Vagina (tissue), 2 donors: ENCODE measurements around the gene SDC3.

Source experiments
- POLR2A ChIP-seq, 2 donors: fragments of 450-650 bp; IDR thresholded peaks; one replicate each; pipeline ENCODE4 v1.6.1; 2017; ENCODE audit warnings: antibody characterized with exemption in 2 of 2, mild to moderate bottlenecking in 2 of 2, moderate library complexity in 2 of 2
- POLR2AphosphoS5 ChIP-seq, 2 donors: sonication (generic); formaldehyde crosslinking; IDR thresholded peaks; one replicate each; pipeline ENCODE4 v1.9.0; 2017; ENCODE audit warnings: antibody characterized with exemption in 2 of 2, mild to moderate bottlenecking in 2 of 2, low read depth in 1 of 2; ENCODE audit not compliant: insufficient read depth in 1 of 2
- TF ChIP-seq, protein P1 (sequence below), 3 experiments: fragments of 450-650 bp in 2 of 3; fragments of 200-600 bp in 1 of 3; sonication (generic) in 1 of 3; IDR thresholded peaks; one replicate each; pipeline ENCODE4 v1.5.1; 2017 to 2019; ENCODE audit warnings: antibody characterized with exemption in 3 of 3, mild to moderate bottlenecking in 2 of 3, moderate library complexity in 2 of 3

DNA sequence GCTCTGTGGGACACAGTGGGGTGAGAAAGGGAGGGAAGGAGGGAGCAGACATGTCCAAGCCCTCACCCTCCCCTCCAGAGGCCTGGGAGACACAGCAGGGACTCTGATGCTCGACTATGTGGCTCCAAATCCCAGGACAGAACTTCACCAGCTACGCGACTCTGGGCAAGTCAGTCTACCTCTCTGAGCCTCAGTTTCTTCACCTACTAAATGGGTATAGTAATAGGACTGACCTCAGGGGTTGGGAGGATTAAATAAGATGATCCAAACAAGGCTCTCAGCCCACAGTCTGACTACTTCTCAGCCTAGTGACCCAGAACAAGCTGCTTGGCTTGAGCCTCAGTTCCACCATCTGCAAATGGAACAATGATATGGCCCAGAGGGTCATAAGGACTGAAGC is 19.6 kb downstream of the SDC3 start:
- TF ChIP-seq, protein P1, sequence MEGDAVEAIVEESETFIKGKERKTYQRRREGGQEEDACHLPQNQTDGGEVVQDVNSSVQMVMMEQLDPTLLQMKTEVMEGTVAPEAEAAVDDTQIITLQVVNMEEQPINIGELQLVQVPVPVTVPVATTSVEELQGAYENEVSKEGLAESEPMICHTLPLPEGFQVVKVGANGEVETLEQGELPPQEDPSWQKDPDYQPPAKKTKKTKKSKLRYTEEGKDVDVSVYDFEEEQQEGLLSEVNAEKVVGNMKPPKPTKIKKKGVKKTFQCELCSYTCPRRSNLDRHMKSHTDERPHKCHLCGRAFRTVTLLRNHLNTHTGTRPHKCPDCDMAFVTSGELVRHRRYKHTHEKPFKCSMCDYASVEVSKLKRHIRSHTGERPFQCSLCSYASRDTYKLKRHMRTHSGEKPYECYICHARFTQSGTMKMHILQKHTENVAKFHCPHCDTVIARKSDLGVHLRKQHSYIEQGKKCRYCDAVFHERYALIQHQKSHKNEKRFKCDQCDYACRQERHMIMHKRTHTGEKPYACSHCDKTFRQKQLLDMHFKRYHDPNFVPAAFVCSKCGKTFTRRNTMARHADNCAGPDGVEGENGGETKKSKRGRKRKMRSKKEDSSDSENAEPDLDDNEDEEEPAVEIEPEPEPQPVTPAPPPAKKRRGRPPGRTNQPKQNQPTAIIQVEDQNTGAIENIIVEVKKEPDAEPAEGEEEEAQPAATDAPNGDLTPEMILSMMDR (IDR thresholded peaks at IDR 0.05) = no peak
- no peak for TF ChIP-seq POLR2A (IDR thresholded peaks at IDR 0.05)
- TF ChIP-seq POLR2AphosphoS5 (IDR thresholded peaks at IDR 0.05; ENCODE audit: insufficient read depth in 1 of 2, low read depth in 1 of 2) = no peak
